ENCODE results near the gene FBXW8.

The FBXW8 gene

GRCh38 chr12:117002051-117002817 is 91.5 kb downstream of the FBXW8 start:
- no peak for DNase-seq

DNA sequence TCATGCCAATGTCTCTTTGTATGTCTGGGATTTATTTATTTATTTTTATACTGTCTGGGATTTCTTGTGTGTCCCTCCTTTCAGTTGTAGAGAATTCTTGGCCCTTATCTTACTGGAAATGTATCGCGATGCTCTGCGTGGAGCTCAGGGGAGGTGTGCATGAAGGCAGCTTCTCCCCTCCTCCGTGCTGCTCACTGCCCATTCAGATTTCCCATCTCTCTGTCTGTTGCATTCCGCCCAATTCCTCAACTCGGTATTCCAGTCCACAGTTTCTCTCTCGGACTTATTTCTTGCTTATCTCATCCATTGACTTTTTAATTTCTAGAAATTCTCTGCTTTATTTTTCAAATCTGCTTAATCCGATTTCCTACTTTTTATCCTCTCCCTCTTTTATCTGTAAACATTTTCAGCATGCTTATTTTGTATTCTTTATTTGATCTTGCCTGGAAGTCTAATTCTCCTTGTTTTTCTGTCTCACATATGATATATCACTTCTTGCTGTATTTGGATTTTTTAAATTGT is 93.2 kb downstream of the FBXW8 start:
- DNase-seq, result no peak

- no peak for DNase-seq
Observed at GRCh38 chr12:117005417-117006046, 94.8 kb downstream of the FBXW8 start.

DNA sequence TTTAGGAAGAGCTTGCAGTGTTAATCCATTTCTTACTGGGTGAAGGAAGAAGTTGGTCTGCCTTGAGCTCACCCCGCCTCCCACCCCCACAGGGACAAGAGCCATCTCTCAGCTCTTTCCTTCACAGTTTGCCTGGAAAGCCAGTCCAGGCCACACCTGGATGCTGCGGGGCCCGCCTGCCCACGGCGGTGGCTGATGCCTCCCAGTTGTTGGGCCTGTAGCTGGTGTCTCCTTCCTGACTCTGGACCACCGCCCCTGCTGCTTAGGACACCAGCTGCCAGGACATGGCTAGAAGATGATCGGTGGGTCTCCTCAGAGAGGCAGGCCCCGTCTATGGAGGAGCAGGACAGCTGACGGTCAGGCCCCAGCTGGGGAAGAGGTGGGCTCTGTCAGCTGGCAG is 95.6 kb downstream of the FBXW8 start:
- no peak for DNase-seq

DNA sequence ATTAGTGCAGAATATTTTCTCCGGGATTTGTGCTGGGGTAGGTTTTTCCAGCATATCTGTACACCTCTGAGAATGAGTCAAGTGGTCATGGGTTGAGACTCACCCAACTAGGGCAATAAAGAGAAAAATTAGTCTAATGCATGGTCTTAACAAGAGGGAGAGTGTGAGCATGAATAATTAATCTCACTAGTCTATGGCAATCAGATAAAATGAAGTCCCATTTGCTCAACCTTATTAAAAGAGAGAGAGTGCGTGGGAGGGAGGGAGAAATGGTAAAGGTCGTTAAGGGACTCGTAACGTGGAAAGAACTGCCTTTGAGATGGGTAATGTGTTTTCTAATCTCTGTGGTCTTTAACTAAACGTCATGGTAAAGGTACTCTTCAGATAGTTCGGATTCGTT is 96.8 kb downstream of the FBXW8 start:
- no peak for DNase-seq

- DNase-seq, result no peak
Observed at GRCh38 chr12:117009759-117010158, 99.0 kb downstream of the FBXW8 start.

- no peak for DNase-seq
Observed at GRCh38 chr12:117010693-117011451, 100.1 kb downstream of the FBXW8 start.

DNA sequence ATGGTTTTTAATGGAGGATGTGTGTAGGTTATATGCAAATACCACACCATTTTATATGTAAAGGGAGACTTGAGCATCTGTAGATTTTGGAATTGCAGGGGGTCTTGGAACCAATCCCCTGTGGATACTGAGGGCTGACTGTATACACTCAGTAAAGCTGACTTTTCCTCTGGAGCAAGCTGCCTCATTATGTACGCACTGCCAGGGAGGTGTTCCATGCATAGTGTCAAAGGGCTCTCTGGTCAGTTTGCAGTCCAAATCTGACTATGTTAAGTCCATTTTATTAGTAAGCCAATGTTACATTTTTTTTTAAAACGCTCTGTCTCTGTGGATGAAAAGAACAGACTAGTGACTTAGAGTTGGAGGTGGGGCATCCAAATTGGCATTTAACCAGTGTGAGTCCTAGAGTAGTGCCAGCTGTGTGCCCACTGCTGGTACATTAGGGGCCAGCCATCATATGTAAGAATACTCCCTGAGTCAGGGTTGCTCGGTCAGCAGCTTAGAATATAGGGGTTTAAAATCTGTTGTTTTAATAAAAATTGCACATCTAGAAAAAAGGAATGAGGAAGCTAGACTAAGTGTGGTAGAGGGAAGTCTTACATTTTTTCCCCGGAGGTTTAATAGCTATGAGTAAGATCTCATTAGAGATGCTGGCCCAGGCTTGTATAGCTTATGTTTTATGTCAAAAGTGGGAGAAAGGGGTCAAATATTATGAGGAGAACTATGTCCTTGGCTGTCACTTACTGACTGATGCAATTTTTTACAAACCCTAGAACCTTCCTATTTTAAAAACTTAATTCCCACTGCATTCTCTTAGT is 101.4 kb downstream of the FBXW8 start:
- no peak for DNase-seq

DNA sequence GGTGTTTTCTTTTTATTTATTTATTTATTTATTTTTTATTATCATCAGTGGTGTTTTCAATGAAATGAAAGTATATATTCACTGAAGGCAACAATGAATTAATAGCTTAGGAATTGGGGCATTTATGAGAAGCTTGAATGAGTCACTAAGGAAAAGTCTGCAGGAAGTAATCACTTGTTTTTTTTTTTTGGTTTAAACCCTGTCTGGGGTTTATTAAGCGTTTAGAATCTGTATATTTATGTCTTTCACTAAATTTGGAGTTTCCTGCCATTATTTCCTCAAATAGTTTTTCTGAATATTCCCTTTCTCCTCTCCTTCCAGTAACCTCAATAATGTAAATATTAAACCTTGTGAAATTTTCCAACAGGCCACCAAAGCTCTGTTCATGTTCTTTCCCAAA is 103.0 kb downstream of the FBXW8 start:
- DNase-seq, result no peak

DNA sequence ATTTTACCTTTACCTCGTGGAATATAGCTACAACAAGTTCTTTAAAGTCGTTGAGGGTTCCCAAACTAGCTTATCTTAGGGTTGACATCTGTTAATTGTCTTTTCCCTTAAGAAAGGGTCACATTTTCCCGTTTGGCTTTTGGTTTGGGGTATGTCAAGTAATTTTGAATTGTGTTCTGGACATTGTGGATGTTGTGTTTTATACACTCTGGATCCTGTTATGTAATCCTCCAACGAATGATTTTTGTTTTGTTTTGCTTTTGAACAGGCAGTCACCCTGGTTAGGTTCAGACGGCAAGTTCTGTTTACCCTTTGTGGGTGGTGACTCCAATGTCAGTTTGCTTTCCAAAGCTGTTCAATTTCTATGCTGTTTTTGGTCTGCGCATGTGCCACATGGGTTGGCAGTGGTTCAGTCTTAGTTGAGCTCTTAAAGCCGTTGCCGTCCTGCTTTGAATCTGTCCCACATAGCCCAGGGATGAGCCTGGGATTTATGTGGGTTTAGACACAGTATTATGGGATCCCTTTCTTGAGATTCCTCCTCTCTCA is 103.7 kb downstream of the FBXW8 start:
- DNase-seq, result no peak

DNA sequence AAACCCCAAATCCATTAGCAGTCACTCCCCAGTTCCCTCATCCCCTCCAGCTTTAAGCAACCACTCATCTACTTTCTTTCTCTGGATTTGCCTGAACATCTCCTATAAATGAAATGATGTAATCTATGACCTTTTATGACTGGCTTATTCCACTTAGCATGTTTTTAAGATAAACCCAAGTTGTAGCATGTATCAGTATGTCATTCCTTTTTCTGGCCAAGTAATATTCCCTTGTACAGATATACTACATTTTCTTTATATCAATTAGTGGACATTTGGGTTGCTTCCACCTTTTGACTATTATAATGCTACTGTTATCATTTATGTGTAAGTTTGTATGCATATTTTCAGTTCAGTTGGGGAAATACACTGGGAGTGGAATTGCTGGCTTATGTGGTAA is 105.1 kb downstream of the FBXW8 start:
- DNase-seq, result no peak

GRCh38 chr12:117017807-117018206 is 107.1 kb downstream of the FBXW8 start:
- DNase-seq, result no peak

GRCh38 chr12:117018276-117018675 is 107.5 kb downstream of the FBXW8 start:
- no peak for DNase-seq

GRCh38 chr12:117018685-117019084 is 107.9 kb downstream of the FBXW8 start:
- no peak for DNase-seq

- no peak for DNase-seq
Observed at GRCh38 chr12:117019866-117020265, 109.1 kb downstream of the FBXW8 start.

GRCh38 chr12:117020536-117021220 is 109.9 kb downstream of the FBXW8 start:
- no peak for DNase-seq

DNA sequence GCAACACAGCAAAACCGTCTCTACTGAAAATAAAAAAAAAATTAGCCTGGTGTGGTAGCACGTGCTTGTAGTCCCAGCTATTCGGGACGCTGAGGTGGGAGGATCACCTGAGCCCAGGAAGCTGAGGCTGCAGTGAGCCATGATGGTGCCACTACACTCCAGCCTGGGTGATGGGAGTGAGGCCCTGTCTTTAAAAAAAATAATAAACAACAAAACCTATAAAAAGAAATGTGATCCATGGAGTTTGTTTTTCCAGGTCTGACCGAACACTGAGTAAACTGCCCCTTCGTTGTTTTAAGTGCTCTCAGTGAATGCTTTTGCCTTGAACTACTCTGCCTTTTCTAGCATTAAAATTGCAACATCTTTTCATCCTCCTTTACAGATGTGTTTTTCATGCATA is 111.7 kb downstream of the FBXW8 start:
- DNase-seq, result no peak

GRCh38 chr12:117023998-117024960 is 113.5 kb downstream of the FBXW8 start:
- DNase-seq, result no peak

- no peak for DNase-seq
Observed at GRCh38 chr12:117024961-117025480, 114.3 kb downstream of the FBXW8 start.

DNA sequence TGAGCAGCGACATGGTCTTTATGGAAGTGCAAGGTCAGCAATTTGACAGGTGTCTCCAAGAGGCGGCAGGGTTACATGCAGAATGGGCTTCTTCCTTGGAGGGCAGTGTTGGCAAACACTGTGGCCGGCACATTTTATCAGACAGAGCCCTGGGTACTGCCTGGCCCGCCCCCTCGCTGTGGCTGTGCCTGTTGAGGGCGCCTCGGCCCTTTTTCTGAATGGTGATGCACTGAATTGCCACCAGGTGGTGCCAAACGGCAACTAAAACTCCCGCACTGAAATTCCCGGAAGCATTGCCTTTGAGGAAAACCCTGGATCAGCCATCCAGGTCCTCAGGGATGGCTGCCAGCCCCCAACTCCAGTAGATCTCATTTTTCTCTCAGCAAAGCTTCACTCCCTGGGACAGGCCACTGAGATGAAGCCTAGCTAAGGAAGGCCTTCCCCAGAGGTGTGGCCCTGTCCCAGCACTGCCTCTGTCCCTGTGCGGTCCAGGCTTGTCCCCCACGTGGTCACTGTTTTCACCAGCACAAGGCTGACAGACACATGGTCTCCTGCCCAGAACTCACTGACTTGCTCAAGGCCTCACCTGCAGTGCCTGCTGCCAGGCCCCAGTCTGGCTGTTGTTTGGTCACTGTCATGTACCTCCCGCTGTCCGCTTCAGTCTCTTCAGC is 114.9 kb downstream of the FBXW8 start:
- DNase-seq, result peak in 1 of 4 experiments; percentile 6

Measured in activated CD4-positive, CD25-positive, alpha-beta regulatory T cell (primary cell).